ENCODE measurements around the gene MEF2D.

Gene MEF2D

GRCh38 chr1:156500543-156500792, at the start of gene MEF2D:
Gene MEF2D (minus strand): TSS chr1:156500775. CDS start chr1:156483292, 17,483 bp downstream.
- no peak for DNase-seq

DNA sequence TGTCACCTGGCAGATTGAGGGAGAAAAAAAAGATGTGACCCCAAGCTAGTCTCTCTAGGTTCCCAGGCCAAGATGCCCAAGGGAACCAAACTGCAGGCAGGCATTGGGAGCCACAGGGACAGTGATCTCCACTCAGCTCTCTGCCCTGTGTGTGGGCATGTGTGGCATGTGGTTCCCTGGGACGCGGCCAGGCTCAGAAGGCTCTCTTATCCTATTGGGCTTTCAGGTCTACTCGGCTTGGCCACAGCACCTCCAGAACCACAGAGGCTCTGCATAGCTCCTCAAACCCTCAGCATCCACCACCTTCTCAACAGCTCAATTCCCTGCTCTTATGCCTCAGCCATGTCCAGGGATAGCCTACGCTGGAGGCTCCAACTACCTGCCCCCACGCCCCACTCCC, 49.8 kb upstream of the MEF2D start:
- DNase-seq, result no peak

- DNase-seq, result no peak
Observed at GRCh38 chr1:156549831-156550230, 49.3 kb upstream of the MEF2D start.

DNA sequence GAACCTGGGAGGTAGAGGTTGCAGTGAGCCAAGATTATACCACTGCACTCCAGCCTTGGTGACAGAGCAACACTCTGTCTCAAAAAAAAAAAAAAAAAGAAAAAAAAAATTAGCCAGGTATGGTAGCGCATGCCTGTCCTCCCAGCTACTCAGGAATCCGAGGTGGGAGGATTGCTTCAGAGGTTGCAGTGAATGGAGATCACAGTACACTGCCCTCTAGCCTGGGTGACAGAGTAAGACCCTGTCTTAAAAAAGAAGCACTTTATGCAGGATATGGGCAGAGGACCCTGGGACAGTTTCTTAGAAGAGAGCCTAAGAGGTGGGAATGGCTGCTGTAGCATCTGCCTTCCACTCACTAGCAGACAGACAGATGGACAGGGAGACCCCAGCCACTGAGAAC, 48.8 kb upstream of the MEF2D start:
- DNase-seq, result no peak

DNA sequence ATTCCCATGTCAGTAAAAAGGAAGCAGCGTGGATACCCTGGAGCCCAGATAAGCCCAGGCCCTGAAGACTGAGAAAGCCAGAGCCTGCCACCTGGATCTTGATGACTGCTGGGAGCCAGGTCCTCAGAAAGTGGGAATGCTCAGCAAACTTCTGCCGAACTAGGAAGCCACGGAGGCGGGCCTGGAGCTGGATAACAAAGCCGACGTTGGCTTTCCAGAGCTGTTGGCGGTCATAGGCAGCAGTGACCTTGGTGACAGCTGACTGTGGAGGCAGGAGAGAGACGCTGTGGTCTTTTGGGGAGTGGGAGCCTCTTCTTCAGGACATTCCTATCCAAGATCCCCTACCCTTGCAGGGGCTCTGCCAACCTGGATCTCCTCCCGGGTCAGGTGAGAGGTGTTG, 47.4 kb upstream of the MEF2D start:
- no peak for DNase-seq

- no peak for DNase-seq
Observed at GRCh38 chr1:156547434-156547833, 46.9 kb upstream of the MEF2D start.

- no peak for DNase-seq
Observed at GRCh38 chr1:156546267-156546666, 45.7 kb upstream of the MEF2D start.

- DNase-seq, result no peak
Observed at GRCh38 chr1:156544592-156545102, 44.1 kb upstream of the MEF2D start.

GRCh38 chr1:156543066-156543465, 42.5 kb upstream of the MEF2D start:
- no peak for DNase-seq

GRCh38 chr1:156540955-156541354, 40.4 kb upstream of the MEF2D start:
- DNase-seq, result no peak

DNA sequence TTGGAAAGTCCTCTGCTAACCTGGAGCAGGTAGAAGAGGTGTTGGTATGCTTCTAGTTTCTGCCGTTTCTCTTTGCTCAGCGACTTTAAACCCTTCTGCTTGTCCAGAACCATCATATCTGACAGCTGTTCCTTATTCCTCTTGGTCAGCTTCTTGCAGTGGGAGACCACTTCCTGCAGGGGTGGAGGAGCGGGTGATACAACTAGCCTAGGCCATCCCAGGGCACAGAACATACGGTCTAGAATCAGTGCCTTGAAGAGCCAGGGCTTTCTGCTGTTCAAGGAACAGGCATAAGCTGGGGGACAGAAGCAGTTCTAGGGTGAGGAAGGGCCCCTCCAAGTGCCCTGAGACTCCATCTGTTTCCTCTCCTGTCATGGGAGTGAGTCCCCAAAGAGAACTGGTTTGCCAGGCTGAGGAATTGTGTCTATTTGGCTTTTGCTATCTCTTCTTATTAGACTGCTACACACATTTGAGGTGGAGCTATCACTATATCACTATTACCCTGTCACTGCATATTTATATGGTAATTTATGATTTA, 39.3 kb upstream of the MEF2D start:
- no peak for DNase-seq

DNA sequence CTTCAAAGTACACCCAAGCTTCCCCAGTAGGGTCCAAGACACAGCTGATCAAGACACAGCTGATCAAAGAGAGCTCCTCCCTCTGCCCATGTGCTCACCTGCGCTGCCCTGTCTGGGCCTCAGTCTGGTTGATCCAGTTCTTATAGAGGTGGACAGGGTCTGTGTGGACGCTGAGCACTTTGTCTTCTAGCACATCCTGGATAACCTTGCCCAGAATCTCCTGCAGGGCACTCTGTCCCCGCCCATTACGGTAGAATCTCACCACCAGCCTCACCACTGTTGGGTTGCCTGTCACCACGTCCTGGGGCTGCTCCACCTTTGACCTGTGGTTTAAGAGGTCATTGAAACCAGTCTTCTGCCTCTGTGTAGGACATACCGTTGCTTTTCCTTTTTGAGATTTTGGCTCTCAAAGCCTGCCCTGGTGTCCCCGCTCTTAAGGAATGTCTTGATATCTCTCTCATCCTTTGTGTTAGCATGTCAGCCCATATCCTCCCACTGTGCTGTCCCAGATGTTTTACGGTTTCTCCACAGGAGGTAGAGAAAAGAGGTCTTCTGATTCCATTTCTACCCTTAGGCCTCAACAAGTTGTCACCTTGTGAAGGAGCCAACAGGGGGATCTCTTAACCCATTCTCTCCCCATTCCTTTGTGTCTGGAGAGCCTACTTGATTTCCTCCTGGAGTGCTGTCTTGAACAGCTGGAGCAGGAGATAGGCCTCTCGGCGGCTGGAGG, 38.3 kb upstream of the MEF2D start:
- no peak for DNase-seq

DNA sequence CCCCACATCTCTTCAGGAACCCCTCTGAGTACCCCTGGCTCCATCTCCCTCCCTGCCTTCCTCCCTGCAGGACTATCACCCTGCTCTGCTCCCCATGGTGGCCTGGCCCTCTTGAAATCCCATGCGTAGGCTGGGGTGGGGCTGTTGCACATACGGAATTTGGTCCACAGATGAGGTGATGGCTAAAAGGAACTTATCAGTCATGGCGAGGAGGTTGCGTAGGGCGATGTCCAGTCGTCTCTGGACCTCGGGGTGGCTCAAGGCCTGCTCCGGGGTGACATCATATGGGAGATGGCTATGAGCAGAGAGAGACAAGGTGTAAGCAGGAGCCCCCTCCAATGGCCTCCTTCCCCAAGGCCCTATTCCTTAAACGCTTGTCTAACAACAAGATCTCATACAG, 36.5 kb upstream of the MEF2D start:
- DNase-seq, result no peak

DNA sequence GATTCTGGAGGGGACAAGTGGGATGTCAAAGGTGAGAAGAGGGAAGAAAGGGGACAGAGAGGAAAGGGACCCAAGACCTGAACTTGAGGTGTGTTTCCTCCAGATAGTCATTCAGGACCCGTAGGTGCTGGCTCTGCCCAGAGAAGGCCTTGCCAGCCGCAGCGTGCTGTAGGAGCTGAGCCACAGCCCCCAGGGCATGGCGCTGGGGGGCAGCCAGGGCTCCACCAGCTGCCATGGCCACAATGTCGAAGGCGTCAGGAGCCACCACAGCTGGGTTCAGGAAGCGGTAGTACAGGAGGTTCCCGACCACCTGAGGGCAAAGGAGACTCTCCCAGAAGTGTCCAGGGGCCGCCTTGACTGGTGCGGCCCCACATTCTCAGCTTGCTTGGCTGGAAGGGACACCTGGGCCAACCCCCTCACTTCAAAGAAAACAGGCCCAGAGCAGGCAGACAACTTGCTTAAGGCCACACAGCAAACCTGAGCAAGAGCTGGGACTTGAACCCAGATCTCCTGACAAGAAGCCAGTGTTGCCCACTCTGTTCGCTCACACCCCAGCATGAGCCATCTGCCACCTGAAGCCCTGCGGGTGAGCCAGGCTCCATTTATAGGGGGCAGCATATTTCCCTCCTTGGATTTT, 34.0 kb upstream of the MEF2D start:
- no peak for DNase-seq

DNA sequence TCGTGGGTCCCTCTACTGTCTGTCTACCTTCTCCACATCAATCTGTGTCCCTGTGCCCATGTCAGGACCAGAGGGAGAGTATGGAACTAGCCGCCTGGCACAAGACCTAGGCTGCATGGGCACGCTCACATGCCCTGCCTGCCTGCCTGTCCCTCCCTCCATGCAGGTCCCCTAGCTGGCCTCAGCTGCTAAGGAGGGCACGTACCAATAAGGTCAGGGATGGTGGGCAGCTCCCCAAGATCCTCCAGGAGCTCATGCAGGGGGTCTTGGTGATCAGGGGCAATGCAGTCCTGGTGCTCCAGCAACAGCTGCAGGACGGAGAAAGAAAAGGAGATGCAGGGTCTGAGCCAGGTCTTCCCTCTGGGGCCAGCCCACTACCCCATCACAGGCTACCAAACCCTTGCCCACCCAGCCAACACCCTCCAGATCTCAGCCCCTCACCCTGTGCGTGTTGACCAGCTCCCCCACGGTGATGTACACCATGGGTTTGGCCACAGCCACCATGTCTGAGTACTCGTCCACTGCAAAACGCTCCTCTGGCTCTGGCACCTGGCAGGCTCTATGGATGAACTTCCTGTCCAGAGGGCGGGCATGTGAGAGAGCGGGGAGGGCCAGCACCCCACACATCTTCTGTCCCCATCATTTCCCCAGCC, 33.1 kb upstream of the MEF2D start:
- no peak for DNase-seq

- no peak for DNase-seq
Observed at GRCh38 chr1:156532374-156532773, 31.8 kb upstream of the MEF2D start.

- DNase-seq, result no peak
Observed at GRCh38 chr1:156530006-156530405, 29.4 kb upstream of the MEF2D start.

DNA sequence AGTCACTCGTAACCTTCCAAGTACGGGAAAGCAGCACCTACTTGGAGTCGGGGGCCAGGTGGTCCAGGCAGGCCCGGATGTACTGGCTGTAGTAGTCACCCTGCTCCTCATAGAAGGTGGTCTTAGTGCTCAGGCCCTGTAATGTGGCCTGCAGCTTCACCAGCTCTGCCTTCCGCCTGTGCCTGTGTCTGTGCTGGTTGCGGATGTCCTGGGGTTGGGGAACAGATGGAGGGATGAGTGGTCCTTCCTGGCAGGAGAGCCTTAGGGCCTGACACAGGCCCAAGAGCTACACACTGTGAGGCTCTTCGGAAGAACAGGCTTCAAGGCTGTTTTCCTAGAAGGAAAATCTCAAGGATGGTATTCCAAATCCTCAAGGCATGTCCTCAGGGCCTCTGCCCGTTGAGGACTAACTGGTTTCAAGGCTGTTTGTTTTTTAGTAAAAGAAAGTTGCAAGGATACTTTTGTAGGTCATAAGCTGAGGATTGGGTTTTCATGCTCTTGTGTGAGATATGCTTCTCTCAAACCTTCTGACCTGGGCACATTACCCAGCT, 28.4 kb upstream of the MEF2D start:
- DNase-seq, result no peak

GRCh38 chr1:156528231-156528630, 27.7 kb upstream of the MEF2D start:
- DNase-seq, result no peak

DNA sequence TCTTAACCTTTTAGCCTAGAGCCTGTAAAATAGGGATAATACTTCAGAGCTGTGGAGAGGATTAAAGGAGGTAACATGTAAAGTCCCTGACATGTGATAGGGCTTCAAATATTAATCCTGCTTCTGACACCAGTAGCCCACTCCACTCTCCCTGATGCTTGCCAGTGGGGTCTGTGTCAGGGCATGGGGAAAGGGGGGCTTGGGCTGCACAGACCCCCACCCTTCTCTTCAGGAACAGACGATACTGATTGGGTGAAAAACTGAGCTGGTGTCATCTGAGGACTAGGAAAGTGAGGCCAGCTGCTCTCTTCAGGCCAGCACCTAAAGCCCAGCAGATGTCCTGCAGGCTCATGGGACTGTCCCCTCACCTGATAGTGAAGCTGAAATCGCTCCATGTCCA, 27.0 kb upstream of the MEF2D start:
- no peak for DNase-seq

GRCh38 chr1:156525856-156526489, 25.4 kb upstream of the MEF2D start:
- no peak for DNase-seq

DNA sequence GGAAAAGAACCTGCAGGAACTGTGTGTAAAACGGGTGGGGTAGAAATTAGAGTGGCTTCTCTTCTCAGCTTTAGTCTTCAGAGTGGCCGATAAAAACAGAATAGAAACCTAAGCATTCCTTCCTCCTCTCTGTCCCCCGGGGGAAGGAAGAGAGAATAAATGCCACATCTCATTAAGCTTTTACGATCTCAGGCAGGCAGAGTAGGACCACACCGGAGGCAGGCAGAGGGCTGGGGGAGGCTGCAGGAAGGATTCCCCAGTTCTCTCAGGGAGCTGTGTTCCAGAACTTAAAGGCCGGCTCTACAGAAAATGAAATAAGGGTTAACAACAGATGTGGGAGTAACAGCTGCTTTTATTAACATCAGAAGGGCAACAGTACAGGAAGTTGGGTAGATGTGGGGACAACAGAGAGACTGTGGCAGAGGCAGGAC, 24.5 kb upstream of the MEF2D start:
- no peak for DNase-seq

GRCh38 chr1:156524481-156524869, 23.9 kb upstream of the MEF2D start:
- peak in 1 of 2 donors; percentile 25 for DNase-seq

Measured in CD4-positive, alpha-beta T cell treated with Interleukin-1 beta for 1 hour (primary cell).